GM18909 (cell line): ENCODE results near the gene CXCL13.
"Not testable (repeated sequence)": the region's sequence is repeated elsewhere in the genome, so short reads cannot be mapped to it uniquely, and the experiment has no call there.

Experiments used
- ATAC-seq: cut with Tn5 transposase; IDR thresholded peaks from one replicate; pipeline ENCODE4 v1.9.1; 2021; ENCODE audit warnings: mild to moderate bottlenecking; ENCODE audit not compliant: unreplicated experiment, poor library complexity

Gene CXCL13

GRCh38 chr4:77600521-77601451 is 4.8 kb upstream of the CXCL13 start:
- ATAC-seq = peak; percentile 78

GRCh38 chr4:77601614-77602187 is 3.9 kb upstream of the CXCL13 start:
- no peak for ATAC-seq

DNA sequence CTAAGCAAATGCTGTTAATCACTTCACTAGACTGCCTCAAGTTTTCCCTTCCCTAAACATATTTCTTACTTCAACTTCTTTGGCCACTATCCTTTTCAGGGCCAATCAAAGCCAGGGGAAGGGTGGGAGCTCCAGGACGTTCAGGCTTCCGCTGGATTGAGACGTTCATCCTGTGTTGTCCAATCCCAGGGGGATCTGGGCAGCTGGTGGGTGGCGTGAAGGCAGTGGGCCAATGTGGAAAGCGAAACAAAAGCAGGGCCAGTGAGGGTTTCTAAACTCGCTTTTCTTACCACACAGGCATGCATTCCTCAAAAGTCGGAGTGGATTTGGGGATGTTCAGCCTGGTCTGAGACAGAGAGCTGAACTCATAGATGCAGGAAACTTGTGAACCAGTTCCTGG is 7.6 kb downstream of the CXCL13 start:
- no peak for ATAC-seq

DNA sequence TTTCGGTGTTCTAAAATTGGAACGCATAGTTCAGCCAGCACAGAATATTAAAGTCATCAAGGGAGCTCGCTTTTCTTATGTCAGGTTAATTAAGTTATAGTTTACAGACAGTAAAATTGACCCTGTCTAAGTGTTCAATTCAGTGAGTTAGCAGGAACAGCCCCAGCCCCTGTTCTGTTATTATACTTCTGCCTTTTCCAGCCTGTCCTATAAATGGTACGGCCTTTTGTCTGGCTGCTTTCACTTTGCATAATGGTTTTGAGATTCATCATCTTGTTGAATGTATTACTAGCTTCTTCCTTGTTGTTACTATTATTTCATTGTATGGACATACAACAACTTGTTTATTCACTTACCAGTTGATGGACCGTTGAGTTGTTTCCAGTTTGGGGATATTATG is 9.5 kb downstream of the CXCL13 start:
- no peak for ATAC-seq

GRCh38 chr4:77617203-77617602 is 11.6 kb downstream of the CXCL13 start:
- no peak for ATAC-seq

DNA sequence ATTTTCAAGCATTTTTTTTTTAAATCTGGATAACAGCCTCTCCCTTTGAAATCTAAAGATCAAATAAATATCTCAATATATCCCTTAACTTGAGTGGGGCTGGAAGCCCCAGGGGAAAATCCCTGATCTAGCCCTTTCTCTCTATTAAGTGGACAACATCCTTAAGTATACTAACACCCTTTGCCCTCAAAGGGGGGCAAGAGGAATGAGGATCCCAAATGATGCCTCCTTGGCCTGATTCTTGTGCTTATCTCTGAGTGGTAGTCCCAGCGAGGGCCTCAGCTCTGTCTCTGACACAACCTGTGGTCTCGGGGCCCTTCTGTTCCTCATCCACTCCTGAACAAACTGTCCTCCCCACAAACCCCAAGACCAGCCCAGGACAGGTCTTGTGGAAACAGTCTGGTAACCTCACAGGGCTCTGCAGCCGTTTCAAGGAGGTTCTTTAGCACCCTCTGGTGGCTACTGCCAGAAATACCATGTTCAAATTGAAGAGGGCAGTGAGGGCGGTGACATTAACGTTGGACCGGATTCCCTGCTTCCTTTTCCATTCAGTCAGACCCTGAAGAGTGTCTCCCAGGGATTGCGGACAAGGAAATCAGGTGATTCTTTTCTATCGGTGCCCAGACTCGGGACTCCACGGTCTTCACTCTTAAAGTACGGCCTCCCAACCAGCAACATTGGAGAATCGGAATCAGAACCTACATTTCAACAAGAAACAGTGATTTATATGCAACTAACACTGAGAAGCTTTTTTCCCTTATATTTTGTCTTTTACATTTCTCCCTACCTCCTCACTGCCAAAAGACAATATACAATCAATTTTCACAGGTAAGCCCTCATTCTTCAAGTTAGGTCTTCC is 13.0 kb downstream of the CXCL13 start:
- ATAC-seq = peak; percentile 94

DNA sequence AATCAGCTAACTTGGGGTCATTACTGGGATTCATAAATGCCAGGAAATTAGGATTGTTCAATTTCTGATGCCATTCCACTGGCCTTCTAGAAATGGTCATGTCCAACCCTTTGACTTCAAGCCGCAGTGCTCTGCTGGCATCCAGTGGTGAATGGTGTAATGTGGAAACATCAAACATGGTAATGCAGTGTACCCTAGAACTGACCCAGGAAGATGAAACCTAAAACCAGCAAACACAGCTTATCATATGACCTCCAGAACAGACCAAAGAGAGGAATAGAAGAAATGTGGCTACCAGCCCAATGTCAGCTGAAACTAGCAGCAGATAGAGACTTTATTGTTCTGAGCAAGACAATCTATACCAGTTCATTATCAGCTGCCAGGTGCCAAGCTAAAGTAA is 13.8 kb downstream of the CXCL13 start:
- no peak for ATAC-seq

GRCh38 chr4:77621254-77621653 is 15.6 kb downstream of the CXCL13 start:
- no peak for ATAC-seq

- no peak for ATAC-seq
These were observed 17.5 kb downstream of the CXCL13 start for GRCh38 chr4:77623091-77623490.

DNA sequence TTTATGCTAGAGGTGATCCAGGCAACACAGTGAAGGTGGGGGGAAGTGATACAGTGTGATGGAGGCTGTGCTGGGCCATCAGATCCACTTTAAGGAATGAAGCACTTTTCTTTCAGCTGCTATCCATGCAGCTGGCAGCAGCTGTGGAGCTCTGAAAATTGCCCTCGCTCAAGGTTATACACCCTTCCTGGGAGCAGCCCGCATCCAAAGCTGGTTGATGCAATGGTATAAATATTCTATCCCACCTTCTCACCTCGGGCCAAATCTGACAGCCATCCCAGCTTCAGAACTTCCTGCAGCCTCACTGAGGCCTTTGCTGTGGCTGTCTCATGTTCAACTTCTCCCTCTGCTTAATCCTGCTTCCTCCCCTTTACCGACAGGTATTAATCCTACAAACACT is 18.6 kb downstream of the CXCL13 start:
- ATAC-seq = no peak

DNA sequence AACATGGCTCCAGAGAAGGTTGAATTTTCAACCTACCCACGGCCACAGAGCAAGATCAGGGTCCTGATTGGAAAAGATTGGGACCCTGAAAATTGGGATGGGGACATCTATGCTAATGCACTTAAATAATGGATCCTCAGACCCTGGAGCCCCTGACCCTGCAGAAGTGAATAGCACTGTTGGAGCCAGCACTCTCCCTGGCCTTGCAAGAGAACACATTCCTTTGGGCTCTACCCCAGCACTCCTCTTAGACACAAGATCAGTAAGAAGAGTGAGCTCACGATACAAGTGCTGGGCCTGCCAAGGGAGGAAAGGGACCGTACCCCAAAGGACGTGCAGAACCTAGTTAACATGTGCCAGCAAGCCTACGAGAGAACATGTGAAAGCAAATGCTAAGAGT is 19.9 kb downstream of the CXCL13 start:
- no peak for ATAC-seq

GRCh38 chr4:77629885-77630284 is 24.3 kb downstream of the CXCL13 start:
- peak; percentile 87 for ATAC-seq

GRCh38 chr4:77631276-77631675 is 25.7 kb downstream of the CXCL13 start:
- ATAC-seq = no peak

GRCh38 chr4:77634132-77634785 is 28.6 kb downstream of the CXCL13 start:
- ATAC-seq = no peak

DNA sequence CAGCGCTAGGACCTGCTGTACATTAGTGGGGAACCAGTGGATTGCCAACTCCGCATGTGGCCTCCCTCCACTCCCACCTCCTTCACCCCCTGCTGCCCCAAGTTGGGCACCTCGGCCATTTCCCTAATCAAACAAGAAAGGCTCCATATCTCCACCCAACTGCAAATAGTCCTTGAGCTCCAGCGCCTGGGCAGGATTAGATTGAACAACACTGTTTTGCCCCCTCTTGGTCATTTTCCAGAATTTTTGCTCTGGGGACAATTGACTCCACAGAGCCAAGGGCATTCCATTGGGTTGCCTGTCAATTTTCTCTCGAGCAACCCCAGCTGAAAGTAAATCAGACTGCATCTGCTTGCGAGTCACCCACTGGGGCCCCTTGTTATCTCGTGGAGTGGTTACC is 29.6 kb downstream of the CXCL13 start:
- no peak for ATAC-seq

DNA sequence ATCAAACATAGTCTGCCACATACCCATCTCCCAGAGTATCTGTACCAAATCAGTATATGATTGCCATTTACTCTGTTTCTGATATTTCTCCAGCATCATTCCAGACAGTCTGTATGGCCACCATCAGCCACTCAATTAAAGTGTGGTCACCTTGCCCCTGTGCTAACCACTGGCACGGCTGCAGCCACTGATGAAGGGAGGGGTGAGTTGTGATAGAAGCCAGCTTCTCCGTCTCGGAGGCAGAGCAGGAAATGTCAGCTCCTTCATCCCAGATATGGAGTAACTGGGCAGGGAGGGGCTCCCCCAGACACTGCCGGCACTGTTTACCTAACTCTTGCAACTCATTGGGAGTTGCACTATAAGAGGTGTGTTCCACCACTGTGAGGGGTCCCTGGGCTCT is 30.3 kb downstream of the CXCL13 start:
- no peak for ATAC-seq

GRCh38 chr4:77636902-77637301 is 31.3 kb downstream of the CXCL13 start:
- ATAC-seq = no peak

GRCh38 chr4:77644069-77644468 is 38.4 kb downstream of the CXCL13 start:
- ATAC-seq = not testable (repeated sequence)

- ATAC-seq = no peak
These were observed 45.2 kb downstream of the CXCL13 start for GRCh38 chr4:77650787-77651186.

- ATAC-seq = no peak
These were observed 46.2 kb downstream of the CXCL13 start for GRCh38 chr4:77651820-77652219.
